ENCODE results near the gene FARS2. TPM values are rescaled to one million over a fixed set of nuclear protein-coding genes. Genes with fewer than 3 reads are reported as not detected.

FARS2 gene
- total and polyA plus RNA-seq, 9 of the 15 experiments (the other 6 are each of a cell fraction or from before 2014, with no cell fraction given) = 16.5 to 62.2 (median 27.0) TPM

DNA sequence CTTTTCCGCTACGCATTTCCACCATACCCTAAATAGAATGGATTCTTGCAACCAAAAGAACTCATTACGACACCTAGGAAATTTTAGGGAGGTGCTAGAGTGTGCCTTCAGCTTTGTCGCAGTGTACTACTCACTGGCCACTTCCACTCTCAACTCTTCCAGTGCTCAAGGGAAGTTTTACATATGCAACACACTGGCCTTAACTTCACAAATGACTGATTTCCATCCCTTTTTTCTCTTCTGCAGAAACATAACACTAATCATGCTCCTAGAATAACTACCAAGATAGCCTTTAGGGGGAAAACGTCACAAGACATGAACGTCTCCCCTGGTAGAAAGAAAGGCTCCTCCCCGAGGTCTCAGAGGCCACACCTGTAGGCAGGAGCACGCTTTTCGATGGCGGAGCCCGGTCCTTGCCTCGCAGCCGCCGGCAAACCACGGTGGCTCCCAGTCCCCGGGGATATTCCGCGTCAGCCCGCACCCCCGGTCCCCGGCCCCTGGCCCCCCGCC, 1.1 kb upstream of the FARS2 start (continued):
- TF ChIP-seq, protein P1, sequence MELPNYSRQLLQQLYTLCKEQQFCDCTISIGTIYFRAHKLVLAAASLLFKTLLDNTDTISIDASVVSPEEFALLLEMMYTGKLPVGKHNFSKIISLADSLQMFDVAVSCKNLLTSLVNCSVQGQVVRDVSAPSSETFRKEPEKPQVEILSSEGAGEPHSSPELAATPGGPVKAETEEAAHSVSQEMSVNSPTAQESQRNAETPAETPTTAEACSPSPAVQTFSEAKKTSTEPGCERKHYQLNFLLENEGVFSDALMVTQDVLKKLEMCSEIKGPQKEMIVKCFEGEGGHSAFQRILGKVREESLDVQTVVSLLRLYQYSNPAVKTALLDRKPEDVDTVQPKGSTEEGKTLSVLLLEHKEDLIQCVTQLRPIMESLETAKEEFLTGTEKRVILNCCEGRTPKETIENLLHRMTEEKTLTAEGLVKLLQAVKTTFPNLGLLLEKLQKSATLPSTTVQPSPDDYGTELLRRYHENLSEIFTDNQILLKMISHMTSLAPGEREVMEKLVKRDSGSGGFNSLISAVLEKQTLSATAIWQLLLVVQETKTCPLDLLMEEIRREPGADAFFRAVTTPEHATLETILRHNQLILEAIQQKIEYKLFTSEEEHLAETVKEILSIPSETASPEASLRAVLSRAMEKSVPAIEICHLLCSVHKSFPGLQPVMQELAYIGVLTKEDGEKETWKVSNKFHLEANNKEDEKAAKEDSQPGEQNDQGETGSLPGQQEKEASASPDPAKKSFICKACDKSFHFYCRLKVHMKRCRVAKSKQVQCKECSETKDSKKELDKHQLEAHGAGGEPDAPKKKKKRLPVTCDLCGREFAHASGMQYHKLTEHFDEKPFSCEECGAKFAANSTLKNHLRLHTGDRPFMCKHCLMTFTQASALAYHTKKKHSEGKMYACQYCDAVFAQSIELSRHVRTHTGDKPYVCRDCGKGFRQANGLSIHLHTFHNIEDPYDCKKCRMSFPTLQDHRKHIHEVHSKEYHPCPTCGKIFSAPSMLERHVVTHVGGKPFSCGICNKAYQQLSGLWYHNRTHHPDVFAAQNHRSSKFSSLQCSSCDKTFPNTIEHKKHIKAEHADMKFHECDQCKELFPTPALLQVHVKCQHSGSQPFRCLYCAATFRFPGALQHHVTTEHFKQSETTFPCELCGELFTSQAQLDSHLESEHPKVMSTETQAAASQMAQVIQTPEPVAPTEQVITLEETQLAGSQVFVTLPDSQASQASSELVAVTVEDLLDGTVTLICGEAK (IDR thresholded peaks at IDR 0.05) = 0 out of 2 replicates have a peak, but pooled peaks have one; percentile 11
- TF ChIP-seq, protein P1 (CRISPR knock-in tag; IDR thresholded peaks at IDR 0.05) = no peak; the same call in 1 of the 2 replicates
- TF ChIP-seq ZBTB11 (CRISPR knock-in tag; IDR thresholded peaks at IDR 0.05) = peak in 1 of 3 experiments; percentile 42; a peak in 1 of 6 replicates
- TF ChIP-seq, protein P2, sequence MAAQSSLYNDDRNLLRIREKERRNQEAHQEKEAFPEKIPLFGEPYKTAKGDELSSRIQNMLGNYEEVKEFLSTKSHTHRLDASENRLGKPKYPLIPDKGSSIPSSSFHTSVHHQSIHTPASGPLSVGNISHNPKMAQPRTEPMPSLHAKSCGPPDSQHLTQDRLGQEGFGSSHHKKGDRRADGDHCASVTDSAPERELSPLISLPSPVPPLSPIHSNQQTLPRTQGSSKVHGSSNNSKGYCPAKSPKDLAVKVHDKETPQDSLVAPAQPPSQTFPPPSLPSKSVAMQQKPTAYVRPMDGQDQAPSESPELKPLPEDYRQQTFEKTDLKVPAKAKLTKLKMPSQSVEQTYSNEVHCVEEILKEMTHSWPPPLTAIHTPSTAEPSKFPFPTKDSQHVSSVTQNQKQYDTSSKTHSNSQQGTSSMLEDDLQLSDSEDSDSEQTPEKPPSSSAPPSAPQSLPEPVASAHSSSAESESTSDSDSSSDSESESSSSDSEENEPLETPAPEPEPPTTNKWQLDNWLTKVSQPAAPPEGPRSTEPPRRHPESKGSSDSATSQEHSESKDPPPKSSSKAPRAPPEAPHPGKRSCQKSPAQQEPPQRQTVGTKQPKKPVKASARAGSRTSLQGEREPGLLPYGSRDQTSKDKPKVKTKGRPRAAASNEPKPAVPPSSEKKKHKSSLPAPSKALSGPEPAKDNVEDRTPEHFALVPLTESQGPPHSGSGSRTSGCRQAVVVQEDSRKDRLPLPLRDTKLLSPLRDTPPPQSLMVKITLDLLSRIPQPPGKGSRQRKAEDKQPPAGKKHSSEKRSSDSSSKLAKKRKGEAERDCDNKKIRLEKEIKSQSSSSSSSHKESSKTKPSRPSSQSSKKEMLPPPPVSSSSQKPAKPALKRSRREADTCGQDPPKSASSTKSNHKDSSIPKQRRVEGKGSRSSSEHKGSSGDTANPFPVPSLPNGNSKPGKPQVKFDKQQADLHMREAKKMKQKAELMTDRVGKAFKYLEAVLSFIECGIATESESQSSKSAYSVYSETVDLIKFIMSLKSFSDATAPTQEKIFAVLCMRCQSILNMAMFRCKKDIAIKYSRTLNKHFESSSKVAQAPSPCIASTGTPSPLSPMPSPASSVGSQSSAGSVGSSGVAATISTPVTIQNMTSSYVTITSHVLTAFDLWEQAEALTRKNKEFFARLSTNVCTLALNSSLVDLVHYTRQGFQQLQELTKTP (IDR thresholded peaks at IDR 0.05; ENCODE audit: low read depth in 1 of 2, partially characterized antibody in 2 of 2) = peak in 1 of 2 experiments; percentile 51
- TF ChIP-seq, protein P3, sequence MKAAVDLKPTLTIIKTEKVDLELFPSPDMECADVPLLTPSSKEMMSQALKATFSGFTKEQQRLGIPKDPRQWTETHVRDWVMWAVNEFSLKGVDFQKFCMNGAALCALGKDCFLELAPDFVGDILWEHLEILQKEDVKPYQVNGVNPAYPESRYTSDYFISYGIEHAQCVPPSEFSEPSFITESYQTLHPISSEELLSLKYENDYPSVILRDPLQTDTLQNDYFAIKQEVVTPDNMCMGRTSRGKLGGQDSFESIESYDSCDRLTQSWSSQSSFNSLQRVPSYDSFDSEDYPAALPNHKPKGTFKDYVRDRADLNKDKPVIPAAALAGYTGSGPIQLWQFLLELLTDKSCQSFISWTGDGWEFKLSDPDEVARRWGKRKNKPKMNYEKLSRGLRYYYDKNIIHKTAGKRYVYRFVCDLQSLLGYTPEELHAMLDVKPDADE (conservative IDR thresholded peaks at IDR 0.05; ENCODE audit: control insufficient read depth, low read depth, low read length) = no peak; the same call in 1 of the 2 replicates
- peak; percentile 91 for TF ChIP-seq MXI1 (IDR thresholded peaks at IDR 0.05; ENCODE audit: low read depth, low read length)
- TF ChIP-seq ATF7 (IDR thresholded peaks at IDR 0.05) = peak; percentile 87
- peak; percentile 72 for TF ChIP-seq CEBPB (tag; IDR thresholded peaks at IDR 0.05)
